CD4-positive, alpha-beta T cell treated with Interleukin-21 for 1 hour (primary cell): ENCODE measurements around the gene GFRA4.

Source experiments
- DNase-seq: peaks from one replicate; pipeline ENCODE4 v3.0.0-alpha.2; 2020

The GFRA4 gene, protein sequence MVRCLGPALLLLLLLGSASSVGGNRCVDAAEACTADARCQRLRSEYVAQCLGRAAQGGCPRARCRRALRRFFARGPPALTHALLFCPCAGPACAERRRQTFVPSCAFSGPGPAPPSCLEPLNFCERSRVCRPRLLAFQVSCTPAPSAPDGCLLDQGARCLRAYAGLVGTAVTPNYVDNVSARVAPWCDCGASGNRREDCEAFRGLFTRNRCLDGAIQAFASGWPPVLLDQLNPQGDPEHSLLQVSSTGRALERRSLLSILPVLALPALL

DNA sequence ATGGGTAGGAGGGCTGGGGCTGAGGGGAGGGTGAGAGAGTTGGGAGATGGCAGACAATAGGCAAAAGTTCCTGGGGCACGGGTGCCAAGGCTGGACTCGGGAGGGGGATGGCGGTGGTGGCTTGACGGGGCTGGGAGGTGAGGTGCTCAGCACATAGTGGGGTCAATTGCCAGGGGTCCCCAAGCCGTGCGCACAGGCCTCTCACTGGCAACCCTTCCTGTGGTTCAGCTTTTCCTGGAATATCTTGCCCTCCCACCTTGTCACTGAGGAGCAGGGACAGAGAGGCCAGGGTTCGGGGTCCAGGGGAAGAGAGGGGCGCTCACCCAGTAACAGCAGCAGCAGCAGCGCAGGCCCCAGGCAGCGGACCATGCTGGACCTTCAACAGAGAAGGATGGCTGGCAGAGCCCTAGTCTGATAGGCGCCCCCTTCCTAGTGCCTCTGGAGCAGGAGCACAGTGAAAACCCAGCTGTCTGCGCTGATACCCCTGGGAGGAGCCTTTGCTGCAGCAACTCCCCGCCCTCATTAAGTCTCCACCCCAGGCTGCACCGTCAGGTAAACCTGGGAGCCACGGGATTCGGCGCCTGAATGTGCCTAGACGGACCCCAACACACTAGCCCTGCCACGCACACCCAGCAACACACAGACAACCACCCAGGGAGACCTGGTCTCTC is at the start of gene GFRA4:
TSS of gene GFRA4 (minus strand) at position 369 of the 671 bp plus-strand sequence. CDS start at position 369, 0 bp downstream.
- DNase-seq, result no peak

DNA sequence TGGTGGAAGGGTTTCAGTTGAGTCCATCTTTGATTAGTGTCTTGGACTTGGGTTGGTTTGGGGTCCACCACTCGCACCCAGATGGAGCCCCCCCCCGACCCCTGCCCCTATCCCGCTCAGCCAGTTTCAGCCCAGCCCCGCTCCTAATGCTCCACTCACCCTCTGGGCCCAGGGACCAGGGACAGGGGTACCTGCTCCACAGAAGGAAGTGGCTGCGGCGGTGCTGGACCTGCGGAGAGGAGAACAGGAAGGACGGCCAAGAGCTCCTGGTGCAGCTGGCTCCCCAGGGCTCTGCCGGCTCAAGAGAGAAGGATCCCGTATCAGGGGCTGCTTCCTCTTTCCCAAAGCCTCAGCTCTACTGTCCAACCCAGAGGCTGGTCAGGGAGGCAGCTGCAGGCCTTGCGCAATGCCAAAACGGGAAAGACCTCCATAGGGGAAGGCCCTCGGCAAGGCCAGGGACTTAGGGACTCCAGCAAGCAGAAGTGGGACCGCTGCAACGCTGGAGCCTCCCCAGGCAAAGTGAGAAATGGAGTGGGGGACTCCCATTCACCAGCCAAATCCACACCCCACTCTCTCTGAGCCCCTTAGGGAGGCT is 49.2 kb upstream of the GFRA4 start, which contains the start of gene SIGLEC1:
TSS of gene SIGLEC1 (minus strand) at position 322 of the 595 bp plus-strand sequence. CDS start 5,472 bp downstream, outside the sequence.
- peak; percentile 26 for DNase-seq

DNA sequence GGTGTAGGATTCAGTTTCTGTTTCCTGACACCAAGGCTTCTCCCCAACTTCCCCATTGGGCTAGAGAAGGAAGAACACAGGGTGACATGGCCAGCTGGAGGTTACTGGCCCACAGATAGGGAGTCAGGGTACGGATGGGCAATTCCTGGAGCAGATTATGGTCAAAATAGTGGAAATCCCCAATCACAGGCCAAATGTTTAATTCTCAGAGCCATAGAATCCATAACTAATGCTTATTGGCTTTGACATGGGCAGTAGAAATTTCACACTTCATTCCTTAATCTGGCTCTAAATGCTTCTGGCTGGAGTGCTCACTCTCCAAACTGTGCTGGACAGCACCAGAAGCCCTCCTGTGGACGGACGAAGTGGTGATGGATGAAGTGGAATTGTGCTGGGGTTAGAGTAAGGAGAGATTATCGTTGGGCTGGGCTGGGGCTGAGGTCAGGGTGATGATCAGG is 48.3 kb upstream of the GFRA4 start:
- no peak for DNase-seq

DNA sequence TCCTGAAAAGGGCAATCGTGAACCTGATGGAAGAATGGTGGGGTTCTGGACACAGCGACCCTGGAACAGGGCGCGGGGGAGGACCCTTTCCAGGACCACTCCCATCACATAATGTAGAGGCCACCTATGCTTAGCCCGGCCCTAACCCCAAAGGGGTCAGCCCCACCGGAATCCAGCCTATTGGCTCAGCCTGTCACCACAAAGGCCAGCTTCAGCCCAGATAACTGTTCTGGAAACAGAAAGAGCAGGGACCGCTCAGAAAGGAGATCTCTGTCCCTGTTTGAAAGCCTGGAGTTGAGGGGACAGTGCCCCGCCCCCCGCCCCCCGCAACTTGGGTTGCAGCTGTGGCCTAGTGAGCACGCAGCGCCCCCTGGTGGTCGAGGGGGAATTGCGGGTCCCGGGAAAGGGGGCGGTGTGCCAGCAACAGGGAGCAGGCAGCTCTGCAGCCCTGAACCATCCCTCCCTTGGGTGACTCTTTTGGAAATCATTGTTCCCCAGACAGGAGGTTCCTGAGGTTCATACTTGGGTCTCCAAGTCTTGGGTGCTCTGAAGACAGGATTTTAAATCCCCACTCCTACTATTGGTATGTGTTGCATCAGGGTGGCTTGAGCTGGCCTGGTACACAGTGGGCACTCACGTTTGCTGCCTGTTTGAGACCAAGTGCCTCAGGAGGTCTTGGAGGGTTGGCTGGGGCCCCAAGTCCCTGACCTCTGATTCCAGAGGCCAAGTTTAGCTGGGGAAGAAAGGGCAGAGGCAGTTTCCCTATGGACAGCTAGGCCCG is 47.7 kb upstream of the GFRA4 start:
- peak; percentile 67 for DNase-seq

DNA sequence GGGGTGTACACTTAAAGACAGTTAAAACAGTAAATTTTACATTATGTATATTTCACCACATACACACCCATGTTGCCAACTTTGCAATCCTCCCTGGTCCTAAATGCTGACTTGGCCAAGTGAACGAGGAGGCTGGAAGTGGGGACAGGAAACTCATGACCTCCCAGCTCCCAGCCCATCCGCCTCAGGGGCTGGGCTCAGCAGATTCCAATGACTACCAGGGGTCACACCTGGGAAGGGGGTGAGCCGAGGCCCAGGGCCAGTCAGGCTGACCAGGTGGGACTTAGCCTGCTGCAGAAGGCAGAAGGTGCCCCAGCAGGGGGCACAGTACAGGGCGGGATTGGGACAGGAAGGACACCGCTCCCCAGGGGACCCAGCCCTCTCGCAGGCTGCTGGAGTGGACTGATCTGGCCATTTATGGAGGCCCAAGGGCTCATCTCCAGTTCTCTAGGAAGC is 46.8 kb upstream of the GFRA4 start:
- no peak for DNase-seq

DNA sequence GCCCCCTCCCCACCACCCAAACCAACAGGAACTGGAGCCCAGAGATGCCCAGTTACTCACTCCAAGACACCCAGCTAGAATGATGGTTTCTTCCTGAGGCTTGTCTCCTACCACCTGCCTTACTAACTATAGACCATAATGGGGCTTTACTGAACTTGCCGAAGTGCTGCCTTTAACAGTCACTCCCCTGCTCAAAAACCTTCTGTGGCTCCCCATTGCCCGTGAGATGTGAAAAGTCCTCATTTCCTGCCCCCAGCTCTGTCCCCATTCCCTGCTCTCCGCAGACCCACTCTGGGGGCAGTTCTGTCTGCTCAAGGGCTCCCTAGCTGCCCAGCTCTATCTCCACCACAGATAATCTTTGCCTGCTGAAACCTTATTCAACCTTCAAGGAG is 44.3 kb upstream of the GFRA4 start:
- no peak for DNase-seq

DNA sequence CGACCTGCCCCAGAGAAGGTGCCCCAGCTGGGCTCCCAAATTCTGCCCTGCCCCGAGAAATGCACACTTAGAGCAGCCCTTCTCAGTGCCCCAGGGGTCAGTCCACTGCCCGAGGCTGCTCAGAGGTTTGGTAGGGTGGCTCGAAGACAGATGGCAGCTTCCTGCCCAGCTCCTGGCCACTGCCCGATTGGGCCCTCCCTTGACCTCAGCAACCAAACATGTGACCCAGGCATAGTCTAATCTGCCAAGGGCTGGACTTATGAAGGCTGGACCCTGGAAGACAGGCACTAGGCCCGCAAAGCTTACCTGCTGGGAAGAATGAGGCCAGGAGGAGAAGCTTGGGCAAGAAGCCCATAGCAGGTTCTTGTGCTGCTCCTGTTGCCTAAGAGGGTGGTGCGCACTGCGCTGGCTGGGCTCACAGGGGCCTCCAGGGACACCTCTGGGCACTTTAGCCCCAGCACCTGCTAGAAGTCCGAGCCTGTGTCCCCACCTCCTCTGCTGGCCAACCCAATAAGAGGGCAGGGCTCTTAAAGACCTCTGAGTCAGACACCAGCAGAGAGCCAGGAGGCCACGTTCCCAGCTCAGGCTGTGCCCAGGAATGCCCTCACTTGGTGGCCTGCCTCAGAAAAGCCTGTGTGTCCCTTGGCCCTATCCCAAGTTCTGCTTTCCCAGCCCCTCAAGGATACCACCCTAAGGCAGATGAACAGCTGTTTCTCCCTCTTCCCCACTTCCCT is 43.7 kb upstream of the GFRA4 start:
- no peak for DNase-seq

DNA sequence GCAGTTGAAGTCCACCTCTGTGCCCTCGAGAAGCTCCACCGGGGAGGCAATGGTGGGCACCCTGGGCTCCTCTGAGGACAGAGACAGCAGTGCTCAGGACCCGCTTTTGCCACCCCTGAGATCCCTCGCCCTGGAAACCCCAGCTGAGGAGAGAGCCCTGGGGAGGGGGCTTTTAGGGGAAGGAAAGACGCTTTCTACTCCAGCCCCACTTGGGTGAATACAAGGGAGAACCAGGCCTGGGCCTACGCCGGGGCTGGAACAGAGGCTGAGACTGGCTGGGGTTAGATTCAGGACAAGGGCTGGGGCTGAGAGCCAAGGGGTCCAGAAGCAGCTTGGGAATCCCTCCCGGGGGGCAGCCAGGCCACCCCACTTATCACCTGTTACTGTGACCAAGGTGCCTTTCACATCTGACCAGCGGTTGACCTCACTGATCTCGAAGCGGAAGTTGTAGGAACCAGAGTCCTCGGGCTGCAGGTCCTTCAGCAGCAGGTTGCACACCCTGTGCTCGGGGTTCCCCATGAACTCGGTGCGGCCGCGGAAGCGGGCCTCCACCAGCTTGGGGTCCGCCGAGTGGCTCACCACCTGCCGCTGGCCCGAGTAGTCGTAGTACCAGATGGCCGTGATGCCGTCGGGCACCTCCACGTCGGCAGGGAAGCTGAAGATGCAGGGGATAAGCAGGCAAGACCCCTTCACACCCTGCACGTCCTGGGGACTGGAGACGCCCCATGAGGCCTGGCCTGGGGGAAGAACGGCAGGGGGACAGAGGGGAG is 43.0 kb upstream of the GFRA4 start:
- no peak for DNase-seq

DNA sequence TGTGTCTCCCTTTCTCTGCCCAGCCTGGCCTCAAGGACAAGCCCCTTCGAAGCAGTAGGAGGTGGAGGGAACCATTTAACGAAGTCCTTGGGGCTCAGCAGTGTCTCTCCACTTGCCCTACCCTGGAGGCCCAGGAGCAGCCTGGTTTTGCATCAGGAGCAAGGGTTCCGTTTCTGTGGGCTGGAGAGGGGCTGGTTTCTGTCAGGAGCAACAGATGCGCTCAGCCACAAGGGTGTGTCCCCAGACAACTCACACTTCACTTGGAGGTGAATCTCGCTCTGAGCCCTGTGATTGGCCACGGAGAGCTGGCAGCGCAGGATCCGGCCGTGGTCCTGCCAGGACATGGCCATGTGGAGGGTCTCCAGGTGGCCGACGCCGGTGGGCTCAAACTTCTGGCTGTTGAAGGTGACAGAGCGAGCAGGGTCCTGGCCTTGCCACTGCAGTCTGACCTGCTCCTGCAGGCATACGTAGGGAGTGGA is 42.3 kb upstream of the GFRA4 start:
- DNase-seq, result no peak

DNA sequence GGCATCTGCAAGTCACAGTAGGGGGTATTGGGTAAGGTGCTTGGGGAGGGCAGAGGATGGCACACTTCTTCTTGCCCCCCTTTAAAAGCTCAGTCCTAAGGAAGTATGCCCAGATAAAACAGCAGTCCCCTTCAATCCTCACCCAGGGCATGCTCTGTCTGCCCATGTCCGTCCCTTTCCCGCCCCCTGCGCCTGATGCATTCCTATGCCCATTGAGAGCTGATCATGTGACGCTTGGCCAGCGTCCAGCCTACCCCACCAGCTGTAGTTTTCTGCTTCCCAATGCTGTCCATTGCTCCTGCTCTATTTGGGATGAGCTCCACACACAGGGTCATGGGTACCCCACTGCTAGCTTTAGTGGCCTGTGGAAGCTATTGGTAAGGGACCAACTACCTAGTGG is 40.9 kb upstream of the GFRA4 start:
- no peak for DNase-seq

DNA sequence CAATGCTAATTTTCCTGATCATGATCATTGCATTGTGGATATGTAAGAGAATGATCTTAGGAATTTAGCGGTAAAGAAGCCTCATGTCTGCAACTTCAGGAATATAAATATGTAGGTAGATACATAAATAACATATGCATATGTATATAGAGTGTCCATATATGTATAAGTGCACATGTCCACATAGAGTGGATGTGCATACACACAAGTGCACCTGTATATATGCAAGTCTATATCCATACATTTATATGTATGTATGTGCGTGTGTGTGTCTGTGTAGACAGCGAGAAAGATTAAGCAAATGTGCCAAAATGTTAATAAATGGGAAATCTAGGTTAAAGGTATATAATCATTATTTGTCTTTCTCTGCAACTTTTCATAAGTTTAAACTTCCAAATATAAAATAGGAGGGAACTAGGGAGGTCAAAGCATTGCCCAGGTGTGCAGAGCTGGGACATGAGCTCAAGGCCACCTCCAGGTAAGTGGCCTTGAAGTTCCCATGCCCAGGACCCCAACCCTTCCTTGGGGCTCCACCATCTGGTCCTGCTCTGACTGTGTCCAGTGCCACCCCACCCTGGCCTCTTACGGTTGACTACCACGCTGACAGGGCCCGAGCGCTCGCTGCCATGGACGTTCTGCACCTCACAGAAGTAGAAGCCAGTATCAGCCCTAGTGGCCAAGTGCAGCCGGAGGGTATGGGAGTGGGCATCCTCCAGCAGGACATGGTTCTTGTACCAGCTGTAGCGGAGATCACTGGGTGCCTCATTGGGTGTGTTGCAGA is 39.6 kb upstream of the GFRA4 start:
- no peak for DNase-seq

DNA sequence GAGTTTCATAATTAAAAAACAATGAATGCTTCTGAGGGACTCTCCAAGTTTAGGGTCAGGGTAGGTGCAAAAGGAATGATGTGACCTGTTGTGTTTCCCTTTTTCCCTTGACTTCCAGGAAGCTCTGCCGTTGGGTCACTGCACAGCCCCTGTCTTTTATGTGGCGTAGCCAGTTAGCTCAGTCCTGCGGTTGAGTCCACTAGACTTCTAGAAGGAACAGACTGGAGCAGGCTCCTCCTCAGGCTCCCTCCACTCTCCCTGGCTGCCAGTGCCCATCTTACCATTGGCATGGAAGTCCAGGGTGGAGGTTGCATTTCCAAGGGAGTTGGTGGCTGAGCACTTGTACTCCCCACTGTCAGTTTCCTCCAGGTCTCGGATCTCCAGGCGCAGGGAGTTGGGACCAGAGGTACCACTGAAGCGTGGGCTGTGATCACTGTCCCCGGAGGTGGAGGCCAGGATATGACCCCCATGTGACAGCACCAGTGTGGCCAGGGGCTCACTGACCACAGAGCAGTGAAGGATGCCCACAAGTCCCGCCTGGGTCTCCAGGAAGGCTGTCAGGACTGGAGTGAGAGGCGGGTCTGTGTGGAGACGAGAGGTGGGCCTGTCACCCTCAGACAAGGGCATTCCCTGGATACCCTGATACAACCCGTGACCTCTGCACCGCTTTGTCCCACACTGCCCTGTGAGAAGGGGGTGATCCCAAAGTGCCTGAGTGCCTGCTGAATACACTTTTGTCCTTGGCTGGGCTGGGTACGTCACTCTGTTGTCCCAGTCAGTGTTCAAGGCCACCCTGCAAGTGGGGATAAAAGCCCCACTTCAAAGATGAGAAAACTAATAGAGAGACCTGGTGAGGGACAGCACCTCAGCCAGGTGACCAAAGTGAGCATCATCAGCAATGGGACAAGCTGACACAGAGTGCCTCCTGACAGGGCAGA is 38.1 kb upstream of the GFRA4 start:
- DNase-seq, result no peak

DNA sequence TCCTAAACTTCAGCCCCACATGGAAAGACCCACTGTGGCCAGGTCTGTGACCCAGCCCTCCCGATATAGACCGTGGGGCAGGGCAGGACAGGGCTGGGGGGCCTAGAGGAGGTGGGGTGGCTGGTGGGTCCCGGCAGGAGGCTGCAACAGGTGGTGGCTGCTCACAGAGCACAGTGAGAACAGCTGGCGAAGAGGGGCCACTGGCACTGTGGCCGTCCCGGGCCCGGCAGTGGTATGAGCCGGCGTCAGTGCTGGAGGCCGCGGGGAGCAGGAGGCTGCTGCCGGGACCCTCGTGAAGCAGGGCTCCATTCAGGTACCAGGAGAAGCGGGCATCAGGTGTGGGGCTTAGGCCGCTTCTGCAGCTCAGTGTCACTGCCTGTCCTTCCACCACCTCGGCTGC is 35.8 kb upstream of the GFRA4 start:
- DNase-seq, result no peak

DNA sequence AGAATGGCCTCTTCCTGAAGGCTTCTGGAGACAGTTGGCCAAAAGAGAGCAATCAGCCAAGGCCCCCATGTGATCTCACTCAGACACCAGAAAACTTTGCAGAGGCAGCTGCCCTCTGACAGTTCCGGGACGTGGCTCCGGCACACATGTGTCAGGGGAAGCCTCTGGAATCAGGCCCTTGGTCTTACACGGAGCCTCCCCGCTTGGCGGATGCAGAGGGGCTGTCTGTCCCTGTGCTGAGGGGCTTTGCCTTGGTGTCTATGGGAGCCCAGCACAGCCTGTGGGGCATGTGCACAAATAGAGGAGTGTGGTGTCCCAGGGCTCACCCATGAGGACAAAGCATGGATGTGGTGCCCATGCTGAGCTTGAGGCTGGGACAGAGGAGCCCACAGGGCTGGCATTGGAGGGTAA is 35.4 kb upstream of the GFRA4 start:
- DNase-seq, result no peak

DNA sequence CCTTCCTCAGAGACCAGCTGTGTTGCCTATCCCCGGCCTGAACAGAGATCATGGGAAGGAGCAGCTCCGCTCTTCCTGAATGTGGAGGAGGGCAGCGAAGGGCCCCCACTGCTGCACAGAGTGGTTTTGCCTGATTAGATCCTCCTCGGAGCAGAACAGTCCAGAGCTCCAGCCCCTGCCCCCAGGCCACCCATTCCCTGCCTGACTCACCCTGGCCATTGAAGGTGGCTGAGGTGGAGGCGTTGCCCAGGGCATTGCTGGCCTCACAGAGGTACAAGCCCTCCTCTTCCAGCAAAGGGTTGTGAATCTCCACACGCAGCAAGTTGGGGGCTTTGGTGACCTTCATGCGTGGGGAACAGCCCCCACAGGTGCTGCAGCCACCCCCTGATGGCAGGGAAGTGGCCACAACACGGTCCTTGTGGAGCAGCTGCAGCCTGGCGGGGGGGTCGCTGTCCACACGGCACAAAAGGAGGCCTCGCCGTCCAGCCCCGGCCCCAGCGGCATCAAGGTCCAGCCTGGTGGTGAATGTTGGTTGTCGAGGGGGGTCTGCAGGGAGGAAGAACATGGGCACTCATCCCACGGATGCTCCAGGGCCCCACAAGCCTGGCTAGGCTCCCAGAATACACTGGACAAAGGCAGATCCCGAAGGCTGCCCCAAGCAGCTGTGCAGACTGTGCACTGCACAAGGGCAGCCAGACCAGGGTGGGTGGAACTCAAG is 34.5 kb upstream of the GFRA4 start:
- no peak for DNase-seq

DNA sequence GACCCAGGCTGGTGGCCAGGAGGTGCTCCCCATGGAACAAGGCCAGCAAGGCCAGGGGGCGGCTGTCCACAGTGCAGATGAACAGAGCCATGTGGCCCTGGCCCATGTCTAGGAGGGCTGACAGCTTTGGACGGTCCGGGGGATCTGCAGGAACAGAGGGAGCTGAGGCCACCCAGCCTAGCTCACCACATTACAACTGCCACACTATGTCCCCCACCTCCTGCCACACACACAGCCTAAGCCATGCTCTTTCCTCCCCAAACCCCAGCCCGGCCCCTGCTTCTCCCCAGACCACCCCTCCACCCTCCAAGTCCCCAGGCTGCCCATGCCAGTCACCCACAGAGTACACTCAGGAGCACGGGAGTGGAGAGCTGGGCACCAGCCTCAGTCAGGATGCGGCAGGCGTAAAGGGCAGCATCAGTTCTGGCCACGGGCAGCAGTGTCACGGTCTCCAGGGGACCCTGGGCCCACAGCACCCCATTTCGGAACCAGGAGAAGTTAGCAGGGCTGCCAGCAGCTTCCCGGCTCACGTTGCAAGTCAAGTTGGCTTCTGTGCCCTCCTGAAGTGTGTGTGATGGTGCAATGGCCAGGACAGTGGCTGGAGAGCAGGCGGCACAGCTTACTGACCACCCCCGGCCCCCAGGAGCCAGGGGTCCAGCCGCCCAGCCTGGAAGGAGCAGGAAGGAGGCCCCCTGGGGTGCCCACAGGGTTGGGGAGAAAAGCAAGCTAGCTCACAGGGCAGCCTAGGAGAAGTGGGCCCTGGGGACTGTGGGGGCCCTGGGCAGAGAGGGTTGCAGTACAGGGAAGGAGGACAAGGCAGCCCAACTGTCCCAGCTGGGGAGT is 33.8 kb upstream of the GFRA4 start:
- no peak for DNase-seq

DNA sequence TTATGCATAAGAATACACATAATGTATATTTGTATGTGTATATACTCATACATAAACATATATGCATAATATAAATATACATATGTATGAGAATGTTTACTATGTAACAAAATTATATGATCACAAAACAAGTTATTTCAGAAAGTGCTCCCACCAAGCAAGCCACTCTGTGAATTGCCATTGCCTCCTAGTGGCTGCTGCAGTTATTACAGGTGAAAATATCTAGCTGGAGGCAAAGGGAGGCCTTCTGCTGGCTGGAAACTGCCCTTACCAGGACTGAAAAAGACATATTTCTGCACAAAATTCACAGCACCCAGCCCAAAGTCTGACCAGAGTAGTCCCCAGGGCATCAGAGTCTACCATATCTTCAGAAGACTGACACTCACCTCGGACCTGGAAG is 33.0 kb upstream of the GFRA4 start:
- no peak for DNase-seq

DNA sequence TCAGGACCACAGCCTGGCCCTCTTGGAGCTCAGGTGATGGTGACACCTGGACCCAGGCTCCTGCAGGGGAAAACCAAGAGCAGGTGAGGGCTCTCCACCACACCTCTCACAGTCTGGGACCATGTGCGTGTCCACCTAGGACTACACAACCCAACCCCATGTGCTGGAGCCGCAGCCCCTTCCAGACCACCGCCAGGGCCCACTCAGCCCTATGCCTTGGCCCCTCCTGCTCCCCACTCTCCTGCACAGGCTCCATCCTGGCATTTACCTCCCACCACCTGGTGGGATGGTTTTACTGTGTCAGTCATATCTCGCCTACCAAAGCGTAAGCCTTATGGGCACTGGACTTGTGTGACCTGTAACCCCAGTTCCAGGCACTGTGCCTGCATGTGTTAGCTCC is 31.7 kb upstream of the GFRA4 start:
- no peak for DNase-seq
